Fibroblast of lung (primary cell): ENCODE results near the gene ELMO1. TPM values are rescaled to one million over a fixed set of nuclear protein-coding genes. Genes with fewer than 3 reads are reported as not detected.

Experiments used
- DNase-seq, 2 donors: peaks; one replicate each; pipeline versions ENCODE4 v3.0.0 to v3.0.0-alpha.2; 2010; ENCODE audit warnings: low read depth in 2 of 2
- H2AFZ ChIP-seq: 2 replicates; pipeline ENCODE4 v1.5.1; 2012; ENCODE audit warnings: low read length, control low read depth, inconsistent platforms
- H3K27ac ChIP-seq: 2 replicates; pipeline ENCODE4 v1.5.1; 2011; ENCODE audit warnings: low read length, control low read depth; ENCODE audit not compliant: insufficient read depth
- H3K27me3 ChIP-seq: 2 replicates; pipeline ENCODE4 v1.5.1; 2011; ENCODE audit warnings: mild to moderate bottlenecking, low read length; ENCODE audit not compliant: control insufficient read depth, insufficient read depth
- H3K36me3 ChIP-seq: 2 replicates; pipeline ENCODE4 v1.5.1; 2011; ENCODE audit warnings: low read length; ENCODE audit not compliant: control insufficient read depth, insufficient read depth
- H3K4me1 ChIP-seq: 2 replicates; pipeline ENCODE4 v1.5.1; 2011; ENCODE audit warnings: low read length; ENCODE audit not compliant: control insufficient read depth, insufficient read depth; ENCODE audit errors: extremely low read depth
- H3K4me2 ChIP-seq: 2 replicates; pipeline ENCODE4 v1.5.1; 2011; ENCODE audit warnings: low read length, control low read depth; ENCODE audit not compliant: insufficient read depth; ENCODE audit errors: extremely low read depth
- H3K4me3 ChIP-seq, 4 experiments: fragments of 200-600 bp in 1 of 4; sonication (generic) in 1 of 4; replicated peaks in 1 of 4; 2 replicates each; pipeline ENCODE4 v1.5.1; 2011 to 2016; ENCODE audit warnings: low read length in 4 of 4, low read depth in 3 of 4, mild to moderate bottlenecking in 3 of 4, control low read depth in 2 of 4, inconsistent platforms in 1 of 4, mixed read lengths in 1 of 4; ENCODE audit not compliant: insufficient read depth in 1 of 4; ENCODE audit errors: control extremely low read depth in 1 of 4
- H3K79me2 ChIP-seq: 2 replicates; pipeline ENCODE4 v1.5.1; 2012; ENCODE audit warnings: mild to moderate bottlenecking, low read length, inconsistent platforms; ENCODE audit not compliant: control insufficient read depth, insufficient read depth
- H3K9ac ChIP-seq: 2 replicates; pipeline ENCODE4 v1.5.1; 2011; ENCODE audit warnings: mild to moderate bottlenecking, low read length, control low read depth; ENCODE audit not compliant: insufficient read depth
- H3K9me3 ChIP-seq: 2 replicates; pipeline ENCODE4 v1.5.1; 2012; ENCODE audit warnings: low read depth, low read length; ENCODE audit not compliant: control insufficient read depth, insufficient read depth
- H4K20me1 ChIP-seq: 2 replicates; pipeline ENCODE4 v1.5.1; 2011; ENCODE audit warnings: low read length; ENCODE audit not compliant: control insufficient read depth, insufficient read depth; ENCODE audit errors: extremely low read depth
- EZH2 ChIP-seq: IDR thresholded peaks from 2 replicates; pipeline ENCODE4 v1.5.1; 2012; ENCODE audit warnings: low read length, control low read depth, mild to moderate bottlenecking; ENCODE audit errors: missing control alignments
- polyA minus RNA-seq: library from RNA; depleted of rRNA, polyadenylated mRNA; stranded (reverse); fragments of >200 nt; gene quantifications from 2 replicates; pipeline ENCODE4 v1.2.3, GENCODE V29; 2011; ENCODE audit warnings: low replicate concordance
- polyA plus RNA-seq, 2 donors: library from polyadenylated mRNA; depleted of rRNA in 1 of 2; stranded (reverse) in 1 of 2; unstranded in 1 of 2; fragments of >200 nt; gene quantifications; 2 replicates each; pipeline ENCODE4 v1.2.1, GENCODE V29; 2011 to 2012; ENCODE audit warnings: missing spikeins in 1 of 2
- total RNA-seq: library from RNA; depleted of rRNA; stranded (reverse); fragments of >200 nt; gene quantifications from 2 replicates; pipeline ENCODE4 v1.2.1, GENCODE V29; 2014
- TF ChIP-seq, protein P1 (sequence below), 2 donors: IDR thresholded peaks in 1 of 2; conservative IDR thresholded peaks in 1 of 2; 1 replicate in 1 of 2; 2 replicates in 1 of 2; pipeline ENCODE4 v1.5.1; 2011 to 2012; ENCODE audit warnings: low read length in 2 of 2, control low read depth in 1 of 2, inconsistent platforms in 1 of 2, low read depth in 1 of 2, mild to moderate bottlenecking in 1 of 2

Gene ELMO1, protein sequence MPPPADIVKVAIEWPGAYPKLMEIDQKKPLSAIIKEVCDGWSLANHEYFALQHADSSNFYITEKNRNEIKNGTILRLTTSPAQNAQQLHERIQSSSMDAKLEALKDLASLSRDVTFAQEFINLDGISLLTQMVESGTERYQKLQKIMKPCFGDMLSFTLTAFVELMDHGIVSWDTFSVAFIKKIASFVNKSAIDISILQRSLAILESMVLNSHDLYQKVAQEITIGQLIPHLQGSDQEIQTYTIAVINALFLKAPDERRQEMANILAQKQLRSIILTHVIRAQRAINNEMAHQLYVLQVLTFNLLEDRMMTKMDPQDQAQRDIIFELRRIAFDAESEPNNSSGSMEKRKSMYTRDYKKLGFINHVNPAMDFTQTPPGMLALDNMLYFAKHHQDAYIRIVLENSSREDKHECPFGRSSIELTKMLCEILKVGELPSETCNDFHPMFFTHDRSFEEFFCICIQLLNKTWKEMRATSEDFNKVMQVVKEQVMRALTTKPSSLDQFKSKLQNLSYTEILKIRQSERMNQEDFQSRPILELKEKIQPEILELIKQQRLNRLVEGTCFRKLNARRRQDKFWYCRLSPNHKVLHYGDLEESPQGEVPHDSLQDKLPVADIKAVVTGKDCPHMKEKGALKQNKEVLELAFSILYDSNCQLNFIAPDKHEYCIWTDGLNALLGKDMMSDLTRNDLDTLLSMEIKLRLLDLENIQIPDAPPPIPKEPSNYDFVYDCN
- total RNA-seq = 0.50 and 1.5 TPM in 2 replicates
- 0.12 TPM in 1 of 2 replicates, not detected in the other for polyA plus RNA-seq
- polyA plus RNA-seq (2012) = 0.10 and 0.31 TPM in 2 replicates
- polyA minus RNA-seq = not detected in 2 replicates

DNA sequence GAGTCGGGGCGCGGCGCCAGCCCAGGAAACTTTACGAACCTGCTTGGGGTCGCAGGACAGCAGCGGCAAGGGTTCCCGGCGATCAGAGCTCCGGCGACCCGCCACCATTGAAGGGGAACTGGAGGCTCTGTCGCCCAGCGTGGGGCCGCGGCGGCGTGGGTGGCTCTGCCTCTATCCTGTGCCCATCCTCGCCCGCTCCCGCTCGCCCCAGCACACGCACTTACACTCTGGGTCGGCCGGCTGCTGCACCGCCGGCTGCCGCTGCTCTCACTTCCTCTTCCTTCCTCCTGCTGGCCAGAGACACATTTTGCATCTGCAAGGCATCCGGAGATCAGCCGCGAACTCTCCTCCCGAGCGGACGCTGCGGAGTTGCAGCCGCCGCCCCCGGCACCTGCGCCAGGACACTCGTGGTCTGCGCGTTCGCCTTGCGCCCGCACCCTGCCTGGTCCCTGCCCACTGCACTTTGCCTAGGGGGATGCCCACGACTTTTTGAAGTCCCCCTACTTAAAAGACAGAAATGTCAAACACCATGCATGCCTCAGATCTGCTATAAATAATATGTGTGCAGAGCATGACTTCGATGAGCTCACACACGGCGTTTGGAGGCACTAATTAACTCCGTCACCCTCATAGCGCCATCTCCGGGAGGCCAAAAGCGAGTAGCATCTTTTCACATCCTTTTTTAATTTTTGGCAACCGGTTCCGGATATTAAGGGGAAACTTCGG lies at the start of gene ELMO1:
ELMO1 (minus strand) TSS at position 229 of the 726 bp plus-strand sequence. CDS start 106,174 bp downstream, outside the sequence.
- H3K4me3 ChIP-seq = peak within 1 kb of the TSS; percentile 18 to 48 (median 29)
- H3K9ac ChIP-seq = no peak within 1 kb of the TSS
- H2AFZ ChIP-seq = no peak within 1 kb of the TSS
- no peaks in the 10 kb centered on the region for H3K36me3 ChIP-seq
- peaks cover 13% of the 10 kb centered on the region for H3K27me3 ChIP-seq
- no peaks in the 10 kb centered on the region for H3K4me1 ChIP-seq
- TF ChIP-seq EZH2 = peak; percentile 84
- TF ChIP-seq, protein P1, sequence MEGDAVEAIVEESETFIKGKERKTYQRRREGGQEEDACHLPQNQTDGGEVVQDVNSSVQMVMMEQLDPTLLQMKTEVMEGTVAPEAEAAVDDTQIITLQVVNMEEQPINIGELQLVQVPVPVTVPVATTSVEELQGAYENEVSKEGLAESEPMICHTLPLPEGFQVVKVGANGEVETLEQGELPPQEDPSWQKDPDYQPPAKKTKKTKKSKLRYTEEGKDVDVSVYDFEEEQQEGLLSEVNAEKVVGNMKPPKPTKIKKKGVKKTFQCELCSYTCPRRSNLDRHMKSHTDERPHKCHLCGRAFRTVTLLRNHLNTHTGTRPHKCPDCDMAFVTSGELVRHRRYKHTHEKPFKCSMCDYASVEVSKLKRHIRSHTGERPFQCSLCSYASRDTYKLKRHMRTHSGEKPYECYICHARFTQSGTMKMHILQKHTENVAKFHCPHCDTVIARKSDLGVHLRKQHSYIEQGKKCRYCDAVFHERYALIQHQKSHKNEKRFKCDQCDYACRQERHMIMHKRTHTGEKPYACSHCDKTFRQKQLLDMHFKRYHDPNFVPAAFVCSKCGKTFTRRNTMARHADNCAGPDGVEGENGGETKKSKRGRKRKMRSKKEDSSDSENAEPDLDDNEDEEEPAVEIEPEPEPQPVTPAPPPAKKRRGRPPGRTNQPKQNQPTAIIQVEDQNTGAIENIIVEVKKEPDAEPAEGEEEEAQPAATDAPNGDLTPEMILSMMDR (conservative IDR thresholded peaks at IDR 0.05 in 1 of 2, IDR thresholded peaks at IDR 0.05 in 1 of 2; ENCODE audit: low read depth in 1 of 2, low read length in 2 of 2) = peak in 1 of 2 donors; percentile 42
- peak; percentile 24 to 50 for DNase-seq
- H4K20me1 ChIP-seq = peaks cover 2% of the 10 kb centered on the region
- no peaks in the 10 kb centered on the region for H3K79me2 ChIP-seq
- no peaks in the 10 kb centered on the region for H3K9me3 ChIP-seq
- H3K4me2 ChIP-seq = peak within 1 kb of the TSS; percentile 58
- no peak within 1 kb of the TSS for H3K27ac ChIP-seq

DNA sequence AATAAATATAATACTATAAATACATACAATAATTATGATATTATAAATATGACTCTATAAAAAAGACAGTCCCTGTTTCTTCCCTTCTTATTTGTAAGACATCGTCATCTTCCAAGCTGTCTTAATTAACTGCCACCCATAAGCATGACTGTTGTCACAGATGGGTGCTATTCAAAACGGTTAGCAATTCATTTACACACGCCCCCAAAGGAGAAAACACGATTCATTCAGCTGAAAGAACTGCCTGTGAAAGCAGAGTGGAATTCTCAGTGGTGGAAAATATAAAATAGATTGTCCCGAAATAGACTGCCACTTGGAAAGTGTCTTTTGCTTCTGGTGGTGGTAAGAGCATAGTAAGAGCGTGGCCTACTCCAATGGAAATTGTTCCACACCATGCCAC lies 48.9 kb upstream of the ELMO1 start:
- Histone ChIP-seq H3K4me1 (no peaks in the 10 kb centered on the region), H3K4me3 (no peak overlapping the region), H3K9me3 (no peaks in the 10 kb centered on the region), H4K20me1 (no peaks in the 10 kb centered on the region), H3K27me3 (no peaks in the 10 kb centered on the region), H3K27ac (no peak overlapping the region), H3K79me2 (no peaks in the 10 kb centered on the region), H3K9ac (no peak overlapping the region), H2AFZ (no peak overlapping the region), H3K4me2 (no peak overlapping the region), H3K36me3 (no peaks in the 10 kb centered on the region)
- no peak for DNase-seq
- no peak for TF ChIP-seq EZH2
- TF ChIP-seq, protein P1 (conservative IDR thresholded peaks at IDR 0.05 in 1 of 2, IDR thresholded peaks at IDR 0.05 in 1 of 2; ENCODE audit: low read depth in 1 of 2, low read length in 2 of 2) = no peak
